ENCODE data around the gene NFIB.

DNA sequence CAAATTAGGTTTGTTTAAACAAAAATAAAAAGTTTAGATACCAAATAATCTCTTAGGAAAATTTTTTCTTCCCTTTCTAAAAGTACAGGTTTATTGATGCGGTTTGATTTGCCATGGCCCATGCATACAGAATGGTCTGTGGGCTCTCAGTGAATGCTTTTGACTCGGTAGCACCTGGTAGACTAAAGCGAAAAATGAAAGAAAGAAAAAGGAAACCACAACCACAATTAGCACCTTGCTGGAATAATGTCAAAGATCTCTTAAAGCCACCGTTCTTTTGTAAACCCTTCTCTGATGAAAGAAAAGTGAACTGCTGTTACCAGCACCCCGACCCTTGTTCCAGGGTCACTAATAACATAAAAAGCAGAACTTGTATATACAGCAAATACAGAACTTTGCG, 157.9 kb downstream of the NFIB start:
- no peak for TF ChIP-seq FOXM1 (IDR thresholded peaks at IDR 0.05; ENCODE audit: borderline replicate concordance)
- no peak for TF ChIP-seq SP1 (IDR thresholded peaks at IDR 0.05)
- TF ChIP-seq TARDBP (IDR thresholded peaks at IDR 0.05) = no peak

All from HEK293T (cell line).